T-helper 9 cell (primary cell): ENCODE data around the gene PTPRN2.

Experiments used
- DNase-seq: peaks from one replicate; pipeline ENCODE4 v3.0.0-alpha.2; 2020

Gene PTPRN2

DNA sequence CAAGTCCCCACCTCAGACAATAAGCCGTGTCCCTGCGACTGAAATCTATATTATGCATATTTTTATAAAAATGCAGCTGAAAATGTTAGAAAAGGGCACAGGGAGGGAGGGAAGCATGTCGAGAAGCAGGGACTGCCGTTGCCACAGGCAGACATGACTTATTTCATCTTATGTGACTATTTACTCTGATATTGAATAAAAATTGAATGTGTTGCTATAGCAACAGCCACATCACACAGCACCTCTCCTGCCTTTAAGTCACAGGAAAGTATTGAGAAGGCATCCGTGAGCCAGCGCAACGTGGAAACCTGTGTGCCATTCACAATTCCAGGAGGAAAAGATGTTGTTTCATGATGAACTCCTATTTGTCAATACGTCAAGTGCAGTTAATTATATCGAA, 701.4 kb downstream of the PTPRN2 start:
- DNase-seq: no peak

DNA sequence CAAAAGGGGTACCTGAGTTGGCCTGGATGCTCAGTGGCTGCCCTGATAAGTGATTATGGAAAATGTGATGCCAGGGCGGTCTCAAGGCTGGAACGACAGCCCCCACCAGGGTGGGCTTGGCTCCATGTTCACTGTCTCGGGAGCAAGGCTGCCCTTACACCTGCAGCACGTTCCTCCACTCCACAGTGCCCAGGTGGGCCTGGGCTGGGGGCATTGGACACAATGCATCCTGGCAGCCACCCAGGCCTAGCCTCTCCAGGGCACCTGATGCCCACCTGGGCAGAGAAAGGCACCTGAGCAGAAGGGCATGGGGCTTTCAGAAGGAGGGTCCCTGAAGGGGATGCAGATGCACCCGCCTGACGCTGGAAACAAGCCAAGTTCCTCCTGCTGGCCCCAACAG, 702.5 kb downstream of the PTPRN2 start:
- DNase-seq: no peak

DNA sequence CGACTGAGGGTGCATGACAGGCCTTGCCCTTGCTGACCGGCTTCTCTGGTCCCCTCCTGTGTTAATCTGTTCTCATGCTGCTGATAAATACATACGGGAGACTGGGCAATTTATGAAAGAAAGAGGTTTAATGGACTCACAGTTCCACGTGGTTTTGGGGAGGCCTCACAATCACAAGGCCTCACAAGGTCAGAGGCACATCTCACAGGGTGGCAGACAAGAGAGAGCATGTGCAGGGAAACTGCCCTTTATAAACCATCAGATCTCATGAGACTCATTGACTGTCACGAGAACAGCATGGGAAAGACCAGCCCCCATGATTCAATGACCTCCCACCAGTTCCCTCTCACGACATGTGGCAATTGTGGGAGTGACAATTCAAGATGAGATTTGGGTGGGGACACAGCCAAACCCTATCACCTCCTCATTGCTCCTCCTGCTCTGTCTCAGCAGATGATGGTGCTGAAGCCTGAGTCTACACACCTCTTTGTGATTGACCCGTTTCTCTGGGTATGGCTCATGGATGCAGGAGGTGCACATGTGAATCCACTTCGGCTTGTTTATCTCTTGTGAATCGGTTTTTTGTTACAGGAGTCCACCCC, 703.1 kb downstream of the PTPRN2 start:
- no peak for DNase-seq

DNA sequence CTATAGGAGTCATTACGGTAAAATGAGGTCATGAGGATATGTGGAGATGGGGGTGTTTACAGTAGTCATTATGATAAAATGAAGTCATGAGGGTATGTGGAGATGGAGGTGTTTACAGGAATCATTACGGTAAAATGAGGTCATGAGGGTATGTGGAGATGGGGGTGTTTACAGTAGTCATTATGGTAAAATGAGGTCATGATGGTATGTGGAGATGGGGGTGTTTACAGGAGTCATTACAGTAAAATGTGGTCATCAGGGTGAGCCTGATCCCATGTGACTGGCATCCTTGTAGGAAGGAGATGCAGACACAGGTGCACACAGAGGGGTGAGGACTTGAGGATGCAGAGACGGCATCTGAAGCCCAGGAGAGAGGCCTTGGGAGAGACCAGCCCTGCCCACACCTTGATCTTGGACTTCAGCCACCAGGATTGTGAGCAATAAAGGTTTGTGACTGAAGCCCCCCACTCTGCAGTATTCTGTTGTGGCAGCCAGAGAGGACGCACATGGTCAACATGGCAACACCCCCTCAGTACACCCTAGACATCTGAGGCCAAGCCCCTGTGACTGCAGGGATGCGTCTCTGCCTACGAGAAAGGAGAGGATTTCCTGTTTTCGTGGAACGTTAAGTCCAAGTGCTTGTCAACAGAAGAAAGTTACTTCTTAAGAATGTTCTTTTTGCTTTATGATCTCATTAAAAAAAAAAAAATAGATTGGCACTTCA, 706.4 kb downstream of the PTPRN2 start:
- DNase-seq: no peak

DNA sequence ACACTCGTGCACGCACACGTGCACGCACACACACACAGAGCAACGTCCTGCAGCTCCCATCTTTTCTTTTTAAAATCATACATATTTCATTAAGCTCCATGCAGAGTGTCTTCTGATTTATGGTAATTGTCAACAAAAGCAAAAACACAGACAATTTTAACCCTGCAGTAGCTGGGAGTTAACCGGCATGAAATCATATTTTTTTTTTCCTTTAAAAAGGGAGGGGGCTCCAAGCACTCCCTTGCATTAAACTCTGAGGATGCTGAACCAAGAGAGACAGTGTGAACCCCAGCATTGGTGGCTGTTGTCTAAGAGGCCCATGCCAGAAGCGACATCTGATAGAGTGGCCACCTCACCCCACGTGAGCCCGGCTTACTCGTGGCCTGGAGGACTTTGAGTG, 708.2 kb downstream of the PTPRN2 start:
- DNase-seq: no peak

DNA sequence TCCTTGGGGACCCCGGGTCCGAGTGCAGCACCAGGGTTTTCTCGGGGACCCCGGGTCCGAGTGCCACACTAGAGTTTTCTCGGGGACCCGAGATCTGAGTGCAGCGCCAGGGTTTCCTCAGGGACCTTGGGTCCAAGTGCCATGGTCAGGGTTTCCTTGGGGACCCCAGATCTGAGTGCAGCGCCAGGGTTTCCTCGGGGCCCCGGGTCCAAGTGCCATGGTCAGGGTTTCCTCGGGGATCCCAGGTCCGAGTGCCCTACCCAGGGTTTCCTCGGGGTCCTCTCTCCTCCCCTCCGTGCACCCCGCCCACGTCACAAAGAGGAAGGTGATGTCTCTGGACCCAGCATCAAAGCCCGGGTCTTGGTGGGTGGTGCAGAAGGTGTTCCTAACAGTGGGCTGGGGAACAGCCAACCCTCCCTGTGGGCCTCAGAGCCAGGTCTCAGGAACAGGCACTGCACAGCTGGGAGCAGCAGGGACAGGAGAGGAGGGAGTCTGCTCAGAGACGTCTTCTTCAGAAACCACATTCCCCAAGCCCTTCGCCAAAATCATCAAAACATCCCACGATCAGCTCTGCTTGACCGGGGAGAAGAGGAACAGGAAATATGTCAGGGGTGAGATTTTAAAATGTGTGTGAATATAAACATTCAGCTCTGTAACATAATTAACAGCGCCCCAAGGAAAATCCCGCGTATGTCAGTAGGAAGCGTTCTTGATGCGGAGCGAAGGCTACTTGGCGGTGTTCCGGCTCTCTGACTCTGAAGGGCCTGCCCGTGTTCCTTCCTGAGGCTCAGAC, 710.1 kb downstream of the PTPRN2 start:
- no peak for DNase-seq

DNA sequence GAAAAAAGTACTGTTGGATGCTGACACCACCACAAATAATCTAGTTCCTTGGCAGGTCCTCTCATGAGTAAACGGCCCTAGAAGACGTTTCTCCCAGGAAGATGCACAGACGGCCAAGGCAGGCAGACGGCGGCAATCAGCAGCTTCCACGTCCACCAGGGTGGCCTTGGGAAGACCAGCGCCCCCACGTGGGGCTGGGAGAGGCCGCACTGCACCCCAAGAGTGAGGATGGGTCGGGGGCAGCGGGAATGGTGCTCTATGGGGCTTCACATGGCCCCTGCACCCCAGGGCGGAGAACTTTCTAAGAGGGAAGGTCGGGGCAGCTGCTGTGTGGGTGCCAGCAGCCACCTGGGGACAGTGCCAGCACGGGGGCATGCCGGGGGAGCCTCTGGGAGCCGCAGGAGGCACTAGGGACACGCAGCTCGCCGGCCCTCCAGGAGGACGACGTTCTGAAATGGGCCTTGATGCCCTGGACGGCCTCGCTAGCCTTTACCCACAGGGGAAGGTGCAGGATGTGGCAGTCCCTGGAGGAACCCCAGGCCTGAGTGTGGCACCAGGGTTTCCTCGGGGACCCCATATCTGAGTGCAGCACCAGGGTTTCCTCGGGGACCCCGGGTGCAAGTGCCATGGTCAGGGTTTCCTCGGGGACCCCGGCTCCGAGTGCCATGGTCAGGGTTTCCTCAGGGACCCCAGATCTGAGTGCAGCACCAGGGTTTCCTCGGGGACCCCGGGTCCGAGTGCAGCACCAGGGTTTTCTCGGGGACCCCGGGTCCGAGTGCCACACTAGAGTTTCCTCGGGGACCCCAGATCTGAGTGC, 710.9 kb downstream of the PTPRN2 start:
- DNase-seq: no peak

DNA sequence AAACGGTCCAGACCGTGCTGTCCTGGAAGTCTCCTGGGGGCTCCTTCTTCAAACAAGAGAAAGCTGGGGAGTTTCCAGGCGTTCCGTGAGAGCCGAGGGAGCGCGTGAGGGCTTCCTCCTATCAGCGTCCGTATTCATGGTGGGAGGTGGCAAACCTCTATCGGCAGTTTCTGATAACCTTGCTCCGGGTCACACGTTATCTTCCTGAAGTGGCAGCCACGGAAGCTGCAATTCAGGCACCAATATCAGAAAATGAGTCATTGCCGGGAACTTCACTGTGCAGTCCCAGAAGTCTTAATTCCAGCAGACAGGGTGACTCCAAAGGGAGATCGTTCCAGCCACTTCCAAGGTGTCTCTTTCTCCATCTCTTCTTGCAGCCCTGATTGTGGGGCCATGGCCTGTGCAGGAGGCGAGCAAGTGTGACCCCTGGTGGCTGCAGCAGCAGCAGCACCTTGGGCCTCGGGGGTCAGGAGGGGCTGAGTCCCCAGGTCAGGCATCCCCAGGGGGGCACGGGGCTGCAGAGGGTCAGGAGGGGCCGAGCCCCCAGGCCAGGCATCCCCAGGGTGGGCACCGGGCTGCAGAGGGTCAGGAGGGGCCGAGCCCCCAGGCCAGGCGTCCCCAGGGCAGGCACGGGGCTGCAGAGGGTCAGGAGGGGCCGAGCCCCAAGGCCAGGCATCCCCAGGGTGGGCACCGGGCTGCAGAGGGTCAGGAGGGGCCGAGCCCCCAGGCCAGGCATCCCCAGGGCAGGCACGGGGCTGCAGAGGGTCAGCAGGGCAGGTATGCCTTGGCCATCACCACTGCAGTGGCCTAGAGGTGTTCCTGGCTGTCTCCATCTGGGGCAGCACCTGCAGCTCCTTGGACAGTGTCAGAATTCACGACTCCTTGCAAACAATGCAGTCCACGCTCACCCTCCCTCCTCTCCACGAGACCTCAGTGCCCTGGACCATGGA, 712.1 kb downstream of the PTPRN2 start:
- peak; percentile 26 for DNase-seq

DNA sequence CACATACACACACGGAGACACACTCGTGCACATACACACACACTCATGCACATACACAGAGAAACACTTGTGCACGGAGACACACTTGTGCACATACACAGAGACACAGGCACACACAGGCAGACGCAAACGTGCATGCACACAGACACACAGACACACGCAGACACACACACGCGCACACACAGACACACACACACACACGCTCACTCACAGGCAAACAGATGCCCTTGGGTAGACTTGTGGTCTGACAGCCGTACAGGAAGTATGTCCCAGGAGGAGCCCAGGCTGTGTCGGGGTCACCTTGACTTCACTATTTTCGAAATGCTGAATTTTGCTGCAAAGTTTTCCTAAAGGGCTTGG, 712.8 kb downstream of the PTPRN2 start:
- no peak for DNase-seq

DNA sequence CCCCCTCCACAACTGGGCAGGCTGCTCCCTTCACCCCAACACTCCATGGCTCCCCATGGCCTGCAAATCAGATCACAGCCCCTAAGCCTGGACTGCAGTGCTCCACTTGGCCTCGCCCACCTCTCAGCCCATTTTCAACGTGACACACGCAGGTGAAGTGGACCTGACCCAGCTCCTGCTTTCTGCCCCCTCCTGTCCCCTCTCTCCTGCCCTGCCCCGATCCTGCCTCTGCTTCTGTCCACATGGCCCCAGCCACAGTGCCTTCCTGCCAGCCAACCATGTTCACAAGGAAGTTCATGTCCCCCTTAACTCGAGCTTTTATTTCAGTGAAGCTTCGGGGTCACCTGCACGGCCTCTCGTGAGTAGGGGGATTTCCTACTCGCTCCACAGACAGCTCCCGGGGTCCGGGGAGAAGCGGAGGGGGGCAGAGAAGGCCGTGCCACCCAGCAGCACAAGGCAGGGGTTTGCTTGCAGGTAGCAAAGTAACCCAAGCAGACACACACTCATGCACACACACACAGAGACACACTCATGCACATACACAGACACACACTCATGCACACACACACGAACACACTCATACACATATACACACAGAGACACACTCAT, 713.3 kb downstream of the PTPRN2 start:
- DNase-seq: no peak

DNA sequence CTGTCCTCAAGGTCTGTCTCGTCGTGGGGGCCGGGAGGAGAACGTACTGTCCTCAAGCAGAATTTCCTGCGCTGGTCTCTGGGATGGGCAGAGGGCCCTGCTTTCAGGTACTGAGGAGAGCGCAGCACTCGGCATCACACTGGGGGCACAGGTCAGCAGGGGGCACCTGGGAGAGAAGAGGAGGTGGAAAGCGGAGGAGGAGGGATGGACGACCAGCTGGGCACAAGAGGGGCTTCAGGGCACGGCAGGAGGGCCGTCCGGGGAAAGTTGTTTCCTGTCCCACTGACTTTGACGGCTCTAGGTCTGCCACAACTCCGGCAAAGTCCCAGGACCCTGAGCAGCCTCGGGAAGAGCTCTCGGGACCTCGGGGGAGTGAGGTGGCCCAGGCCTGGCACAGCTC, 714.0 kb downstream of the PTPRN2 start:
- no peak for DNase-seq

DNA sequence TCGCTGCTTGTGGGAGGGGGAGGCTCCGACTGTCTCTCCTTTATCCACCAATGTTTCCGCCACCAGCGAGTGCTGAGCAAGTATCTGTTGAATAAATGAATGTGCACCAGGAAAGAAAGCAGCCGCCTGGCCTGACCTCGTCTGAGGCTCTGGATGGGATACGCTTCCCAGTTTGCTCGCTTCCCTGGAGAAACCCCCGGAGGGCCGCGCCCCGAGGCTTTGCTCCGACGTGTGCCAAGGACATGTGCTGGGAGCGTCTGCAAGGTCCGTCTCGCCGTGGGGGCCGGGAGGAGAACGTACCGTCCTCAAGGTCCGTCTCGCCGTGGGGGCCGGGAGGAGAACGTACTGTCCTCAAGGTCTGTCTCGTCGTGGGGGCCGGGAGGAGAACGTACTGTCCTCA, 714.4 kb downstream of the PTPRN2 start:
- no peak for DNase-seq

DNA sequence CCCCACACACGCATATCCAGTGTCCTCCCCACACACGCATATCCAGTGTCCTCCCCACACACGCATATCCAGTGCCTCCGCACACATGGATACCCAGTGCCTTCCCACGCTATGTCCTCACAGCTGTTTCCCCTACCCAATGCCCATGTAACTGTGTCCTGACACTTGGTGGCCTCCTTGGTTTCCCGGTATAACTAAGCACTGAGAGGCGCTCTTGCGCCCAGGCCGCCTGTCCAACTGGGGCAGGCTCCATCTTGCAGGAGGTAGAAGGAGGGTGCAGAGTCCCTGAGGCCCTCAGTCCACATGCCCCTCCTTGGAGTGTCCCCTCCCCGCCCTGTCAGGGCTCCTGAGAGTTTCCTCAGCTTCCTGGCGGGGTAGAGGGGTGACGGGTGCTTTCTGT, 715.2 kb downstream of the PTPRN2 start:
- no peak for DNase-seq

DNA sequence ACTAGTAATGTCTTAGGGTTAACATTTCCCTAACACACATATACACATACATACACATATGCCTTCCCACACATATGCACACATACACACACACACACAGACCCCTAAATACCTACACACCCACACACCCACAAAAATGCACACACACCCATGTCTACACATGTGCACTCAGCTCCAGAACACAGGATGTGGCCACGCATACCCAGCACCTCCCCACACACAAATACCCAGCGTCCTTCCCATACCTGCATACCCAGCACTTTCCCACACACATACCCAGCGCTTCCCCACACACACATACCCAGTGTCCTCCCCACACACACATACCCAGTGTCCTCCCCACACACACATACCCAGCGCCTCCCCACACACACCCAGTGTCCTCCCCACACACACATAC, 715.9 kb downstream of the PTPRN2 start:
- no peak for DNase-seq

DNA sequence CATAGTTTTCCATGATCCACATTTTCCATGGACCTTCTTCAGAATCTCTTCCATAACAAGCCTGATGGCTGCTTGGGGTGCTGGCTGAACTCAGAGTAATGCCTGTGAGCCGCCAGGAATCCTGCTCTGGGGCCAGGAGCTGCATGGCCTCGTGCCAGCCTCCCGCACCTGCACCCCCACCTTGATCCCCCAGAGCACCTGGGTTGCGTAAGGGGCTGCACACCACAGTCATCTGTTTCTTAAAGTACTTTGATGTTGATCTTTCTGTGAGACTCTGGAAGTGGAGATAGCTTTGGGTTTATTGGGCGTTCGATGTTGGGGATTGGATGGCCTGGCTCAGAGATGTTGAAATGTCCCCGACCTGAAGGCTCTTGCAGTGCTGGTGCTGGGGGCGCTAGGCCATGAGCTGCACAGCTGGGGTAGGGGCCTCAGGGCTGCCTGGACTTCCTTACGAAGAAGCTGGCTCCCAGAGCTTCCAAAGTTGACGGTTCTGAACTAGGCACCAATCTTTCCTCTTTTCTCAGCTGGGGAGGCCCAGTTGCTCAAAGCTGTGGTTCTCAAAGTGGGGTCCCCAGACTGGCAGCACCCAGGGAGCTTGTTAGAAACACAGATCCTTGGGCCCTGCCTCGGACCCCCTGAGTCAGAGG, 716.9 kb downstream of the PTPRN2 start:
- no peak for DNase-seq

DNA sequence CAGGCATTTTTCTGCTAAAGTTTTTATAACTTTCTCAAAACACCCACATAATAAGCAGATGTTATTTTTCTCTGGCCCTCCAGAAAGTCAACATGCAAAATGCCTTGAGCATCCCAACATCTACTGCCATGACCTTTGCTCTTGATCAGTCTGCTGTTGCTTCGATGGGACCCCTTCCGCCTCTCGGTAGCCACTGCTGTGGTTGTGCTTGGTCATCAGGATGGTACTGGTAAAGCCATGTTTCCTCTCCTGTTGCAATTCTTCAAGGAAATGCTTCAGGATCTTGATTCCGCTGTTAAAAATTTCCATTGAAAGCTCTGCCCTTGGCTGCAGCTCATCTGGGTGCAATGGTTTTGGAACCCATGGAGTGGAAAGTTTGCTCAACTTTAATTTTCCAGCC, 717.8 kb downstream of the PTPRN2 start:
- no peak for DNase-seq

DNA sequence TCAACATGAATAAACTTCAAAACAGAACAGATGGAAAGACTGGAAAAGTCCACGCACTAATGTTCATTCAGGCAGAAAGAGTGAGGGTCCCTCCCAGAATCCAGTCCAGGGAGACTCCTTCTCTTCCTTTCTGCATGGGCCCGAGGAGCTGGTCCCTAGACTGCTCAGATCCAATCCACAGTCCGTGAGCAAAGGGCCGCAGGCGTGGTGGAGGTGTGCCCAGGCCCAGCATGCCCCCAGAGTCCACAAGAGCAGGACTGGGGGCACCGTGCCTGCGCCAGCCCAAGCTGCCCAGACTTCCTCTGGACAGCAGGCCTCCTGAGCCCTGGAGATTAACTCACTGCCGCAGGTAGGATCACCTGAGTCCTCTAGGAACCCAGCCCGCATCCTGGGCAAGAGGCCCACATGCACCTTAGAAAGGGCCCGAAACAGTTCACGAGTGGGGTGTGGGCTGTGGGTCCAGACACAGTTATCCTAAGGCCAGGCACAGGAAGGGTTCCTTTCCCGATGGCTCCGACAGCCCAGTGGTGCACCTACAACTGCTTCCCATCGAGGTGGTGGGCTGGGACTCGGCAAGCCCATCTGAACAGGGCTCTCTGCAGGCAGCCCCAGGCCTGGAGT, 719.8 kb downstream of the PTPRN2 start:
- no peak for DNase-seq

DNA sequence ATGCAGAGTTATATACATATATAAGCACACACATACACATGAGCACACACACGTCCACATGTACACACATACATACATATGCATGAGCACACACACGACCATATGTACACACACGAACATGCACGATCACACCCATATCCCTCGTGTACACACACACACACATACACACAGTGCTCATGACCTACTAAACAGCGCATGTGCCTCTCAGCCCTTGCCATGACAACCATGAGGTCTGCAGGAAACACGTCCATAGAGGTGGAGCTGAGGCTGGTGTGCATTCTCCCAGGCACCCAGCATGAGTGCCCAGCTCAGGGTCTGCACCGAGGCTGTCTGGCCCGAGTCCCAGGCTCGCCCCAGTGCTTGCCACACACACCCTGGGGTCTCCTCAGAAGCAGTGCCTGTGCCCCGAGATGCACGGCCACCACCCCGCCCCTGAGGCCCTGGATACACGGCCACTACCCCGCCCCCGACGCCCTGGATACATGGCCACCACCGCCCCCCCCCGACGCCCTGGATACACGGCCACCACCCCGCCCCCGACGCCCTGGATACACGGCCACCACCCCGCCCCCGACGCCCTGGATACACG, 721.2 kb downstream of the PTPRN2 start:
- DNase-seq: no peak

DNA sequence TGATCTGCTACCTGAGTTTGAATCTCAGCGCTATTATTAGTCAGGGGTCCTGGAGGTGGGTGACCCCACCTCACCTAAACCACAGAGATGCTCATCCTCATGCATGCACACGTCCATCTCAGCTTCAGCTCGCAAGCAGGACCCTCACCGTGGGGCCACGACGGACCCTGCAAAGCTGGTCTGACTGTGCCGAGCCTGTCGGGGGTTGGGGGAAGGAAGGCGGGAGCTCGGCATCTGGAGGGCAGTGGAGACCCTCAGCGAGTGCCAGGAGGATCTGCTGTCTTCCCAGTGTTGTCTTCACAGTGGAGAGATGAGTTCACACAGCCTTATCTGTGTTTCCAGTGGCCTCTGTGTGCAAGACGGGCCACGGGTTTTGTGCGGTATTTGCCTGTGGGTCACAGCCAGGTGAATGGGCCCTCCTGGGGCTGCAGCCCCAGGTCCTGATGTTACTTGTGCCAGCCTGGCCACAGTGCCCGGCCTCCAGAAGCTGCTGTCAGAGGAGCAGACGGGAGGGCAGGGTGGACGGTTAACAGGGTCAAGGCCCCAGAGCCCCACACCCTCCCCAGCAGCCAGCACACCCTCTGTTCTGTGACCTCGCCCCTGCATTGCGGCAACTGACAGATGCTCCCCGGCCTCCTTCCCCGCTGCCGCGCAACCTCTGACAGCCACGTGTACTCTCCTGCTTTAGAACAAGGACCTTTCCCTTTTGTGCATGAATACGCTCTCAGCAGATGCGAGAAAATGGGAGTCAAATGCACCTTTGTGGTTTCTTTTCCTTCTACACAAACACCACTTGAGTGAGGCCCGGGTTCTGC, 722.1 kb downstream of the PTPRN2 start:
- DNase-seq: no peak
